Neural cell (in vitro differentiated cells): ENCODE data around the gene KRTAP29-1. TPM values are rescaled to one million over a fixed set of nuclear protein-coding genes. Genes with fewer than 3 reads are reported as not detected.
"Not testable (repeated sequence)": the region's sequence is repeated elsewhere in the genome, so short reads cannot be mapped to it uniquely, and the experiment has no call there.

ENCODE experiments used
- H2AFZ ChIP-seq: fragments of 200-600, 300-800 bp; sonication (generic), shearing (Covaris generic); 2 replicates; pipeline ENCODE4 v1.6.0; 2014; ENCODE audit warnings: low read depth, mild to moderate bottlenecking, antibody characterized with exemption, low read length, moderate library complexity
- H3F3A ChIP-seq: fragments of 200-600 bp; shearing (Covaris generic); 2 replicates; pipeline ENCODE4 v1.6.1; 2016; ENCODE audit warnings: mild to moderate bottlenecking, moderate library complexity, mixed read lengths, antibody characterized with exemption, low read length; ENCODE audit not compliant: insufficient read depth, poor library complexity, severe bottlenecking
- H3K27ac ChIP-seq: fragments of 200-600, 300-800 bp; sonication (generic), shearing (Covaris generic); 2 replicates; pipeline ENCODE4 v1.5.1; 2014; ENCODE audit warnings: mild to moderate bottlenecking, low read length, moderate library complexity
- H3K27me3 ChIP-seq: fragments of 300-800, 200-600 bp; sonication (generic), shearing (Covaris generic); 2 replicates; pipeline ENCODE4 v1.6.0; 2014; ENCODE audit warnings: mild to moderate bottlenecking, low read depth, low read length, moderate library complexity; ENCODE audit not compliant: insufficient read depth
- H3K36me3 ChIP-seq: fragments of 300-800, 200-600 bp; sonication (generic), shearing (Covaris generic); 2 replicates; pipeline ENCODE4 v1.5.1; 2014; ENCODE audit warnings: mild to moderate bottlenecking, antibody characterized with exemption, low read length, moderate library complexity; ENCODE audit not compliant: insufficient read depth
- H3K4me2 ChIP-seq: fragments of 300-800, 200-600 bp; sonication (generic), shearing (Covaris generic); 2 replicates; pipeline ENCODE4 v1.6.0; 2014; ENCODE audit warnings: mild to moderate bottlenecking, low read length
- H3K4me3 ChIP-seq: fragments of 300-800, 200-600 bp; sonication (generic), shearing (Covaris generic); 2 replicates; pipeline ENCODE4 v1.5.1; 2014; ENCODE audit warnings: mild to moderate bottlenecking, low read length, moderate library complexity
- H3K79me2 ChIP-seq: fragments of 200-600 bp; shearing (Covaris generic); replicated peaks from 2 replicates; pipeline ENCODE4 v1.6.0; 2014; ENCODE audit warnings: mild to moderate bottlenecking, low read length, moderate library complexity; ENCODE audit not compliant: insufficient read depth
- H3K9ac ChIP-seq: fragments of 300-800, 200-600 bp; sonication (generic), shearing (Covaris generic); 2 replicates; pipeline ENCODE4 v1.6.1; 2016; ENCODE audit warnings: mild to moderate bottlenecking, low read length, mixed read lengths
- H3K9me2 ChIP-seq: fragments of 200-600 bp; shearing (Covaris generic); 2 replicates; pipeline ENCODE4 v1.6.1; 2016; ENCODE audit warnings: mild to moderate bottlenecking, low read length, mixed read lengths; ENCODE audit not compliant: insufficient read depth
- H3K9me3 ChIP-seq: fragments of 200-600, 300-800 bp; sonication (generic), shearing (Covaris generic); 2 replicates; pipeline ENCODE4 v1.6.1; 2016; ENCODE audit warnings: mild to moderate bottlenecking, mixed run types, low read length, moderate library complexity, mixed read lengths
- H4K20me1 ChIP-seq: fragments of 200-600 bp; shearing (Covaris generic); 2 replicates; pipeline ENCODE4 v1.6.1; 2016; ENCODE audit warnings: mild to moderate bottlenecking, mixed run types; ENCODE audit not compliant: insufficient read depth
- EP300 ChIP-seq: fragments of 450-650 bp; conservative IDR thresholded peaks from 2 replicates; pipeline ENCODE4 v1.6.1; 2014; ENCODE audit warnings: antibody characterized with exemption, mild to moderate bottlenecking, moderate library complexity; ENCODE audit not compliant: poor library complexity, severe bottlenecking
- EZH2 ChIP-seq: fragments of 200-600, 300-800 bp; shearing (Covaris generic), sonication (generic); IDR thresholded peaks from 2 replicates; pipeline ENCODE4 v1.6.1; 2014; ENCODE audit warnings: antibody characterized with exemption, low read length, borderline replicate concordance, mild to moderate bottlenecking; ENCODE audit not compliant: insufficient read depth, poor library complexity, severe bottlenecking
- MXI1 ChIP-seq: fragments of 450-650 bp; conservative IDR thresholded peaks from 2 replicates; pipeline ENCODE4 v1.6.1; 2014; ENCODE audit warnings: antibody characterized with exemption, mild to moderate bottlenecking; ENCODE audit not compliant: poor library complexity, severe bottlenecking
- POLR2AphosphoS5 ChIP-seq: IDR thresholded peaks from 2 replicates; pipeline ENCODE4 v1.6.1; 2012
- RAD21 ChIP-seq: fragments of 450-650 bp; conservative IDR thresholded peaks from 2 replicates; pipeline ENCODE4 v1.6.1; 2014; ENCODE audit warnings: antibody characterized with exemption, mild to moderate bottlenecking, moderate library complexity
- SMC3 ChIP-seq: fragments of 450-650 bp; conservative IDR thresholded peaks from 2 replicates; pipeline ENCODE4 v1.6.1; 2014; ENCODE audit warnings: antibody characterized with exemption, mild to moderate bottlenecking, moderate library complexity; ENCODE audit not compliant: poor library complexity
- TAF1 ChIP-seq: IDR thresholded peaks from 2 replicates; pipeline ENCODE4 v1.6.1; 2012; ENCODE audit warnings: low read depth
- polyA plus RNA-seq: library from polyadenylated mRNA; depleted of rRNA; stranded (reverse); fragments of >200 nt; gene quantifications from 2 replicates; pipeline ENCODE4 v1.2.3, GENCODE V29; 2014
- TF ChIP-seq, protein P1 (sequence below): IDR thresholded peaks from 2 replicates; pipeline ENCODE4 v1.6.1; 2012; ENCODE audit warnings: borderline replicate concordance
- TF ChIP-seq, protein P2 (sequence below): fragments of 450-650 bp; IDR thresholded peaks from 2 replicates; pipeline ENCODE4 v1.5.1; 2014; ENCODE audit warnings: antibody characterized with exemption, mild to moderate bottlenecking, moderate library complexity; ENCODE audit not compliant: poor library complexity, severe bottlenecking

KRTAP29-1 gene
- polyA plus RNA-seq, 1 donor from 2014 or later = not detected

DNA sequence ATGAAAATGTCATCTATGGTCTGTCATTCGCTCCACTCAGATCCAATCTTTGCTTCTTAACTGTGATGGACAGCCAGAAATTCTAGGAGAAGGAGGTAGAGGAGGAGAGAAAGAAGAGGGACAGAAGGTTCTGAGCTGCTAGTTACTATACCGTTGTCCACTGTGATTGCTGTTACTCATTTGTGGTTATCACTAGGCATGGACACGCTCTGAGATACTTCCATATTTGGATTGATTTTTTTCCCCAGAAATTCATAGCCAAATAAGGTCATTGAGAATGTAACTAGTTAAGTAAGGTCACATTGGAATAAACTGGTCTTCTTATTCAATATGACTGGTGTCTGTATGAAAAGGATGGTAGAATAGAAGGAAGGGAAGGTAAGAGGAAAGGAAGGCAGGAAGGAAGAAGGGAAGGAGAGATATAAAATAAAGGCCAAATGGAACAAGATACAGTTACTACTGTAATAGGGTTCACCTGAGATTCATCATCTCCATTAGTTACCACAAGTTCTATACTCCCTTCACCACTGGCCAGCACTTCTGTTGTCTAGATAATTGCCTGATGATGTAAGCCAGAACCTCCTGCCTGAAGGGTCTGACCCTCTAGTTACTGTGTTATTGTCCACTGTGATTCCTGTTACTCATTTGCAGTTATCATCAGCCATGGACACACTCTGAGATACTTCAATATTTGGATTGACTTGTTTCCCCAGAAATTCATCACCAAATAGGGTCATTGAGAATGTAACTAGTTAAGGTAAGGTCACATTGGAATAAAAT, 24.3 kb downstream of the KRTAP29-1 start:
- Histone ChIP-seq H3K27ac (no peak overlapping the region), H3K9me2 (no peaks in the 10 kb centered on the region), H3K4me2 (no peak overlapping the region), H3F3A (no peaks in the 10 kb centered on the region), H2AFZ (no peak overlapping the region), H3K27me3 (no peaks in the 10 kb centered on the region), H3K79me2 (no peaks in the 10 kb centered on the region), H3K36me3 (no peaks in the 10 kb centered on the region), H3K9ac (no peak overlapping the region), H3K9me3 (no peaks in the 10 kb centered on the region), H3K4me3 (no peak overlapping the region), H4K20me1 (no peaks in the 10 kb centered on the region)
- TF ChIP-seq MXI1 (no peak), RAD21 (no peak), SMC3 (no peak), EZH2 (no peak), EP300 (no peak), POLR2AphosphoS5 (no peak), TAF1 (no peak)
- TF ChIP-seq, protein P1, sequence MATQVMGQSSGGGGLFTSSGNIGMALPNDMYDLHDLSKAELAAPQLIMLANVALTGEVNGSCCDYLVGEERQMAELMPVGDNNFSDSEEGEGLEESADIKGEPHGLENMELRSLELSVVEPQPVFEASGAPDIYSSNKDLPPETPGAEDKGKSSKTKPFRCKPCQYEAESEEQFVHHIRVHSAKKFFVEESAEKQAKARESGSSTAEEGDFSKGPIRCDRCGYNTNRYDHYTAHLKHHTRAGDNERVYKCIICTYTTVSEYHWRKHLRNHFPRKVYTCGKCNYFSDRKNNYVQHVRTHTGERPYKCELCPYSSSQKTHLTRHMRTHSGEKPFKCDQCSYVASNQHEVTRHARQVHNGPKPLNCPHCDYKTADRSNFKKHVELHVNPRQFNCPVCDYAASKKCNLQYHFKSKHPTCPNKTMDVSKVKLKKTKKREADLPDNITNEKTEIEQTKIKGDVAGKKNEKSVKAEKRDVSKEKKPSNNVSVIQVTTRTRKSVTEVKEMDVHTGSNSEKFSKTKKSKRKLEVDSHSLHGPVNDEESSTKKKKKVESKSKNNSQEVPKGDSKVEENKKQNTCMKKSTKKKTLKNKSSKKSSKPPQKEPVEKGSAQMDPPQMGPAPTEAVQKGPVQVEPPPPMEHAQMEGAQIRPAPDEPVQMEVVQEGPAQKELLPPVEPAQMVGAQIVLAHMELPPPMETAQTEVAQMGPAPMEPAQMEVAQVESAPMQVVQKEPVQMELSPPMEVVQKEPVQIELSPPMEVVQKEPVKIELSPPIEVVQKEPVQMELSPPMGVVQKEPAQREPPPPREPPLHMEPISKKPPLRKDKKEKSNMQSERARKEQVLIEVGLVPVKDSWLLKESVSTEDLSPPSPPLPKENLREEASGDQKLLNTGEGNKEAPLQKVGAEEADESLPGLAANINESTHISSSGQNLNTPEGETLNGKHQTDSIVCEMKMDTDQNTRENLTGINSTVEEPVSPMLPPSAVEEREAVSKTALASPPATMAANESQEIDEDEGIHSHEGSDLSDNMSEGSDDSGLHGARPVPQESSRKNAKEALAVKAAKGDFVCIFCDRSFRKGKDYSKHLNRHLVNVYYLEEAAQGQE = no peak
- TF ChIP-seq, protein P2, sequence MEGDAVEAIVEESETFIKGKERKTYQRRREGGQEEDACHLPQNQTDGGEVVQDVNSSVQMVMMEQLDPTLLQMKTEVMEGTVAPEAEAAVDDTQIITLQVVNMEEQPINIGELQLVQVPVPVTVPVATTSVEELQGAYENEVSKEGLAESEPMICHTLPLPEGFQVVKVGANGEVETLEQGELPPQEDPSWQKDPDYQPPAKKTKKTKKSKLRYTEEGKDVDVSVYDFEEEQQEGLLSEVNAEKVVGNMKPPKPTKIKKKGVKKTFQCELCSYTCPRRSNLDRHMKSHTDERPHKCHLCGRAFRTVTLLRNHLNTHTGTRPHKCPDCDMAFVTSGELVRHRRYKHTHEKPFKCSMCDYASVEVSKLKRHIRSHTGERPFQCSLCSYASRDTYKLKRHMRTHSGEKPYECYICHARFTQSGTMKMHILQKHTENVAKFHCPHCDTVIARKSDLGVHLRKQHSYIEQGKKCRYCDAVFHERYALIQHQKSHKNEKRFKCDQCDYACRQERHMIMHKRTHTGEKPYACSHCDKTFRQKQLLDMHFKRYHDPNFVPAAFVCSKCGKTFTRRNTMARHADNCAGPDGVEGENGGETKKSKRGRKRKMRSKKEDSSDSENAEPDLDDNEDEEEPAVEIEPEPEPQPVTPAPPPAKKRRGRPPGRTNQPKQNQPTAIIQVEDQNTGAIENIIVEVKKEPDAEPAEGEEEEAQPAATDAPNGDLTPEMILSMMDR = no peak

DNA sequence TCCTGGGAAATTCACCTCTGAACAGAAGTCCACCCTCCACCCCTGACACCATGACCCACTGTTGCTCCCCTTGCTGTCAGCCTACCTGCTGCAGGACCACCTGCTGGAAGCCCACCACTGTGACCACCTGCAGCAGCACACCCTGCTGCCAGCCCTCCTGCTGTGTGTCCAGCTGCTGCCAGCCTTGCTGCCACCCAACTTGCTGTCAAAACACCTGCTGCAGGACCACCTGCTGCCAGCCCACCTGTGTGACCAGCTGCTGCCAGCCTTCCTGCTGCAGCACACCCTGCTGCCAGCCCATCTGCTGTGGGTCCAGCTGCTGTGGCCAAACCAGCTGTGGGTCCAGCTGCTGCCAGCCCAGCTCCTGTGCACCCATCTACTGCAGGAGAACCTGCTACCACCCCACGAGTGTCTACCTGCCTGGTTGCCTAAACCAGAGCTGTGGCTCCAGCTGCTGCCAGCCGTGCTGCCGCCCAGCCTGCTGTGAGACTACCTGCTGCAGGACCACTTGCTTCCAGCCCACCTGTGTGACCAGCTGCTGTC, 26.9 kb downstream of the KRTAP29-1 start, which contains the start of gene KRTAP9-7:
Gene KRTAP9-7 (plus strand): TSS at position 51 of the 543 bp plus-strand sequence. CDS start 0 bp downstream, at position 51.
- H4K20me1 ChIP-seq, H3K79me2 ChIP-seq, H3K4me2 ChIP-seq, H3K27ac ChIP-seq, H3K9me2 ChIP-seq, H3K27me3 ChIP-seq, H3K9me3 ChIP-seq, H3K9ac ChIP-seq, H2AFZ ChIP-seq, H3K4me3 ChIP-seq, H3F3A ChIP-seq, H3K36me3 ChIP-seq: not testable (repeated sequence)
